ENCODE measurements around the gene RPE65. TPM values are rescaled to one million over a fixed set of nuclear protein-coding genes. Genes with fewer than 3 reads are reported as not detected.

The RPE65 gene
- polyA plus RNA-seq, 4 donors, result 1.7 TPM; not detected in 3

DNA sequence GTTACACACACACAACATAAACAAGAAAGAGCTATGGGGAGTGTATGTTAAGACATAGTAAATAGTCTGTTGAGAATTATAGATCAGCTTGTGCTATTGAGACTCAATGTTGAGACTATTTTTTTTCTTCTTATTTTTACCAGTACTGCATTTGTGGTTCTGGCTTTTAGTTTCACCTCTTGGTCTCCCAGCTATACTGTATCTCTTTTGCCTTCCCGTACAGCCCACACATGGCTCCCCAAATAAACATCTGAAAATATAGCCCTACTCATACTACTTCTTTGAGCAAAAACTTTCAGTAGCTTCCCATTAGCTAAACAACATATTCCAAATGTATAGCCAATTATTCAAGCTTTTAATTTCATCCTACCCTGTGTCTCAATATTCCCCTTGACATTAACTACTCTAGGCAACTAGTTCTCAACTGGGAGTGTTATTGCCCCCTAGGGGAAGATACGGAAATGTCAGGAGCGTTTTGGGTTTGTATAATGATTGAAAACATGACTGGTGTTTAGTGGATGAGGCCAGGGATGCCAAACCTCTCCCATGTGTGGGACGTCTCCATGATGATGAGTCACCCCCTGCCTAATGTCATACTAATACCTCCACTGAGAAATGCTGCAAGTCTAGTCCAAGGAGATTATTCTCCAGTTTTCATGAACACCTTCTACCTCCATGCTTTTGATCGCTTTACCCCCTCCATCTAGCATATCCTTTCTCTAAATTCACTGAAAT is 6.8 kb downstream of the RPE65 start:
- H3K4me3 ChIP-seq (ENCODE audit: low read depth in 1 of 3, low read length in 3 of 3), result no peak overlapping the region
- no peaks in the 10 kb centered on the region for H3K36me3 ChIP-seq (ENCODE audit: control insufficient read depth in 3 of 3, insufficient read depth in 2 of 3, low read depth in 1 of 3, low read length in 3 of 3)
- no peaks in the 10 kb centered on the region for H3K9me3 ChIP-seq (ENCODE audit: control insufficient read depth in 2 of 2, insufficient read depth in 1 of 2, low read depth in 1 of 2, low read length in 1 of 2)
- DNase-seq (peak; percentile 9 to 43), FAIRE-seq (no peak)
- 38 to 41% (median 40%) methylated on average over 5 of the region's 5 CpGs for WGBS, 3 donors
- no peaks in the 10 kb centered on the region for H3K27me3 ChIP-seq (ENCODE audit: control insufficient read depth in 3 of 3, insufficient read depth in 3 of 3, low read length in 3 of 3)
- H3K4me1 ChIP-seq (ENCODE audit: control insufficient read depth in 3 of 3, insufficient read depth in 2 of 3, low read depth in 1 of 3, low read length in 2 of 3), result no peaks in the 10 kb centered on the region
- no peak overlapping the region for H3K27ac ChIP-seq (ENCODE audit: low read depth in 1 of 3, low read length in 2 of 3)

DNA sequence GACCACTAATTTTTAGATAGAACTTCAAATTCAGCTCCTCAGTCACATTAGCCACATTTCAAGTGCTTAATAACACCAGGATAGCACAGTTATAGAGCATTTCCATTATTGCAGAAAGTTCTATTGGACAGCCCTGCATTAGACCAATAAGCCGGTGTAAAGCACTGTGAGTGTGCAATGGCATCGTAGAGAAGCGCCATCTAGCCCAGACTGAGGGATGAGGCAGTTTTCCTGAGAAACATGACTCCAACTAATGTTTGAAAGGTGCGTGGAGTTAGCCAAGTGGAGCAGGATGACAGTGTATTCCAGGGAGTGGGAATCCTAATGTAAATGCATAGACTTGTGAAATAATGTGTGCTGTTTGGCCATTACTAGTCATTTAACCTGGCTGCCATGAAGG is 7.7 kb downstream of the RPE65 start:
- Histone ChIP-seq H3K9me3 (ENCODE audit: control insufficient read depth in 2 of 2, insufficient read depth in 1 of 2, low read depth in 1 of 2, low read length in 1 of 2) (no peaks in the 10 kb centered on the region), H3K4me1 (ENCODE audit: control insufficient read depth in 3 of 3, insufficient read depth in 2 of 3, low read depth in 1 of 3, low read length in 2 of 3) (no peaks in the 10 kb centered on the region), H3K27ac (ENCODE audit: low read depth in 1 of 3, low read length in 2 of 3) (no peak overlapping the region), H3K36me3 (ENCODE audit: control insufficient read depth in 3 of 3, insufficient read depth in 2 of 3, low read depth in 1 of 3, low read length in 3 of 3) (no peaks in the 10 kb centered on the region), H3K4me3 (ENCODE audit: low read depth in 1 of 3, low read length in 3 of 3) (no peak overlapping the region), H3K27me3 (ENCODE audit: control insufficient read depth in 3 of 3, insufficient read depth in 3 of 3, low read length in 3 of 3) (no peaks in the 10 kb centered on the region)
- 69 to 81% (median 78%) methylated on average over 4 of the region's 4 CpGs for WGBS, 3 donors
- DNase-seq (no peak), FAIRE-seq (no peak)

DNA sequence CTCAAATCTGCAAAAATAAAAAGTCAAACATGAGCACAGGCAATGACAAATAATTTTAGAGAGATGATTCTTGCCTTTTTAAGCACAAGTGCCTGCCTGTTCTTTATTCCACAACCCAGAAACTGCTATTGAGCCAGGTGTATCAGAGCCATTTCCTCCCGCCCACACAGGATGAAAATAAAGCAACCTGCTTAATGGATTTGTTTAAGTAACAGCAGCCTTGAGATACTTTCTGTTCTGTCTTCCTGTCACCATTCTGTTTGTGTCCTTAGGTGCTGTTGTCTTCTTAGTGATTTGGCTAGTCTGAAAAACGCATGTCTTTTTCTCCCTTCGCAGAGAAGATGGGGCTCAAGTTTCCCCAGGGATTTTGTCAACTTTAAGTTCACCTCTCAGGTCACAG is 11.4 kb downstream of the RPE65 start:
- H3K27ac ChIP-seq (ENCODE audit: low read depth in 1 of 3, low read length in 2 of 3), result no peak overlapping the region
- no peaks in the 10 kb centered on the region for H3K9me3 ChIP-seq (ENCODE audit: control insufficient read depth in 2 of 2, insufficient read depth in 1 of 2, low read depth in 1 of 2, low read length in 1 of 2)
- H3K27me3 ChIP-seq (ENCODE audit: control insufficient read depth in 3 of 3, insufficient read depth in 3 of 3, low read length in 3 of 3), result peaks cover 0 to 2% (median 0%) of the 10 kb centered on the region in 3 donors
- no peak overlapping the region for H3K4me3 ChIP-seq (ENCODE audit: low read depth in 1 of 3, low read length in 3 of 3)
- 34 to 61% (median 39%) methylated on average over 3 of the region's 3 CpGs for WGBS, 3 donors
- no peak for DNase-seq
- no peak for FAIRE-seq
- no peaks in the 10 kb centered on the region for H3K36me3 ChIP-seq (ENCODE audit: control insufficient read depth in 3 of 3, insufficient read depth in 2 of 3, low read depth in 1 of 3, low read length in 3 of 3)
- no peaks in the 10 kb centered on the region for H3K4me1 ChIP-seq (ENCODE audit: control insufficient read depth in 3 of 3, insufficient read depth in 2 of 3, low read depth in 1 of 3, low read length in 2 of 3)

DNA sequence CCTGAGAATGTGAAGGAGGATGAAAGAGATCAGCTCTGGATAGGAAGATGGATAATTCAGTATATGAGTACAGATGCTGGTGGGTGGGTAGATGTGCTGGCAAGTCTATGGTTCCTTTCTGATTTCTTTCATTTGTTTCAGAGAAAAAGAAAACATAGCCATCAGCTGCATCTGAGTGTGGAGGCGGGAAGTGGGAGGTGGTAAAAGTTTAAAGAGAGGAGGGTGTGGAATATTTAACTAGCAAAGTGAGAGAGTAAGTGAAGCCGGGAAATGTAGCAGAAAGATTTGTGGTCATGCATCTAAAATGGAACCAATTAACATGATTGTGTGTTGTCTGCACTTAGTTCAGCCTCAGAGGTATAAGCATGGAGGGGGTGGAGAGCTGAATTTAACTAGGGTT is 16.4 kb downstream of the RPE65 start:
- Histone ChIP-seq H3K4me3 (ENCODE audit: low read depth in 1 of 3, low read length in 3 of 3) (no peak overlapping the region), H3K4me1 (ENCODE audit: control insufficient read depth in 3 of 3, insufficient read depth in 2 of 3, low read depth in 1 of 3, low read length in 2 of 3) (no peaks in the 10 kb centered on the region), H3K9me3 (ENCODE audit: control insufficient read depth in 2 of 2, insufficient read depth in 1 of 2, low read depth in 1 of 2, low read length in 1 of 2) (no peaks in the 10 kb centered on the region), H3K27me3 (ENCODE audit: control insufficient read depth in 3 of 3, insufficient read depth in 3 of 3, low read length in 3 of 3) (peaks cover 0 to 4% (median 0%) of the 10 kb centered on the region in 3 donors), H3K36me3 (ENCODE audit: control insufficient read depth in 3 of 3, insufficient read depth in 2 of 3, low read depth in 1 of 3, low read length in 3 of 3) (no peaks in the 10 kb centered on the region), H3K27ac (ENCODE audit: low read depth in 1 of 3, low read length in 2 of 3) (no peak overlapping the region)
- DNase-seq (no peak), FAIRE-seq (no peak)
- 40 to 67% (median 49%) methylated on average over 2 of the region's 2 CpGs for WGBS, 3 donors

DNA sequence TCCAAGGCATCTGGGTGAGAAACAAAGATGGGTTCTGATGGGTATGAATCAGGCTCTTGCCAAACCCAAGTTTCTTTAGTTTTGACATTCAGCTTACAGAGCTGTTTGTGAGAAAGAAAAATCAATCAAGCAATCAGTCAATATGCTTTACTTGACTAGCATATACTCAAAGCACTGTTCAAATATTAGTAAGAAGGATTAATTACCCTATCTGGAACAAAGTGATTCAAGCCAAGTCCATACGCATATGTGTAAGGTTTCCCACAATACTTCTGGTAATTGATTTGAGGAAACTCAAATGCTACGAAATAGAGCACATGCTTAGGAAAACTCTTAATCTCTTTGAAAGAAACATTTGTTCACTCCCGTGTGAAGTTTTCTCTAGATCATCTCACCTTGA is 18.7 kb downstream of the RPE65 start:
- no peak for FAIRE-seq
- Histone ChIP-seq H3K9me3 (ENCODE audit: control insufficient read depth in 2 of 2, insufficient read depth in 1 of 2, low read depth in 1 of 2, low read length in 1 of 2) (no peaks in the 10 kb centered on the region), H3K4me1 (ENCODE audit: control insufficient read depth in 3 of 3, insufficient read depth in 2 of 3, low read depth in 1 of 3, low read length in 2 of 3) (no peaks in the 10 kb centered on the region), H3K27ac (ENCODE audit: low read depth in 1 of 3, low read length in 2 of 3) (no peak overlapping the region), H3K27me3 (ENCODE audit: control insufficient read depth in 3 of 3, insufficient read depth in 3 of 3, low read length in 3 of 3) (peaks cover 0 to 4% (median 0%) of the 10 kb centered on the region in 3 donors), H3K36me3 (ENCODE audit: control insufficient read depth in 3 of 3, insufficient read depth in 2 of 3, low read depth in 1 of 3, low read length in 3 of 3) (no peaks in the 10 kb centered on the region), H3K4me3 (ENCODE audit: low read depth in 1 of 3, low read length in 3 of 3) (no peak overlapping the region)
- no peak for DNase-seq
- WGBS, 3 donors, result 39 to 71% (median 46%) methylated on average over 3 of the region's 3 CpGs

DNA sequence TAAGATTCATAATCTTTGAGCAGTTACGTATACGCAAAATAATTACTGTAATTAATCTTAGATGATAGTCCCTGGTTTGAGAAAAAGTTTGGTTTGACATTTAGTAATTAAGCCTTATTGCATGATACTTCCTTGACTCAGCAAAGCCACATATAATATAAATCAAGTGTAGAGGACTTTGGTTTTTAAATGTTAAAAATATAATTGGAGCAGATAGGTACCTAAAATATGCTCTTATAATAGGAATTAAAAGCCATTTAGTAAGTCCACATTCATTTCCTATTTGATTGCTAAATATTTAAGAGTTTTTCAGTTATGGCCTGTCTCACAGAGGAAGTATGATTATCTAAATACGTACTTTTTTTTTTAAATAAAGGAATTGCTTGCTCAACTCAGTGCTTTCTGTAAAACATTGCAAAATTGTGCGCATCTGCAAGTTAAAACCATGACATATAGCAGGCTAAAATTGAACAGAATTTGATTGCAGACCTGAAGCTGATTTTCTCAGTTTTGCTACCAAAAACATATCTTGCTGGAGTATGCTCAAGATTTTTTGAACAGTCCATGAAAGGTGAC is 20.4 kb downstream of the RPE65 start:
- FAIRE-seq (no peak), DNase-seq (no peak)
- H3K36me3 ChIP-seq (ENCODE audit: control insufficient read depth in 3 of 3, insufficient read depth in 2 of 3, low read depth in 1 of 3, low read length in 3 of 3), result no peaks in the 10 kb centered on the region
- H3K9me3 ChIP-seq (ENCODE audit: control insufficient read depth in 2 of 2, insufficient read depth in 1 of 2, low read depth in 1 of 2, low read length in 1 of 2), result no peaks in the 10 kb centered on the region
- peaks cover 0 to 2% (median 0%) of the 10 kb centered on the region in 3 donors for H3K27me3 ChIP-seq (ENCODE audit: control insufficient read depth in 3 of 3, insufficient read depth in 3 of 3, low read length in 3 of 3)
- H3K4me1 ChIP-seq (ENCODE audit: control insufficient read depth in 3 of 3, insufficient read depth in 2 of 3, low read depth in 1 of 3, low read length in 2 of 3), result no peaks in the 10 kb centered on the region
- no peak overlapping the region for H3K4me3 ChIP-seq (ENCODE audit: low read depth in 1 of 3, low read length in 3 of 3)
- 86 to 89% (median 89%) methylated on average over 4 of the region's 4 CpGs for WGBS, 3 donors
- H3K27ac ChIP-seq (ENCODE audit: low read depth in 1 of 3, low read length in 2 of 3), result no peak overlapping the region

DNA sequence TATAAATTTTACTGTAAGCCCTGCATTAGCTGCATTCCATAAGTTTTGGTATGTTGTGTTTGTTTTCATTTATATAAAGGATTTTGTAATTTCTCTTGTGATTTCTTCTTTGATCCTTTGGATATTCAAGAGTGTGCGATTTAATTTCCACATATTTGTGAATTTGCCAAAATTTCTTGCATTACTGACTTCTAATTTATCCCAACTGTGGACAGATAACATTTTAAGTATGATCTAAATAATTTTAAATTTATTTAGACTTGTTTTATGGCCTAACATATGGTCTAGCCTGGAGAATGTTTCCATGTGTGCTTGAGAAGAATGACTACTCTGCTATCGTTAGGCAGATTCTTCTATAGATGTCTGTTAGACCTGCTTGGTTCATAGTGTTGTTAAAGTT is 23.2 kb downstream of the RPE65 start:
- no peaks in the 10 kb centered on the region for H3K9me3 ChIP-seq (ENCODE audit: control insufficient read depth in 2 of 2, insufficient read depth in 1 of 2, low read depth in 1 of 2, low read length in 1 of 2)
- H3K4me1 ChIP-seq (ENCODE audit: control insufficient read depth in 3 of 3, insufficient read depth in 2 of 3, low read depth in 1 of 3, low read length in 2 of 3), result no peaks in the 10 kb centered on the region
- FAIRE-seq (no peak), DNase-seq (no peak)
- no peak overlapping the region for H3K4me3 ChIP-seq (ENCODE audit: low read depth in 1 of 3, low read length in 3 of 3)
- no peak overlapping the region for H3K27ac ChIP-seq (ENCODE audit: low read depth in 1 of 3, low read length in 2 of 3)
- peaks cover 0 to 2% (median 0%) of the 10 kb centered on the region in 3 donors for H3K27me3 ChIP-seq (ENCODE audit: control insufficient read depth in 3 of 3, insufficient read depth in 3 of 3, low read length in 3 of 3)
- no peaks in the 10 kb centered on the region for H3K36me3 ChIP-seq (ENCODE audit: control insufficient read depth in 3 of 3, insufficient read depth in 2 of 3, low read depth in 1 of 3, low read length in 3 of 3)
- 78 to 87% (median 85%) methylated on average over 2 of the region's 2 CpGs for WGBS, 3 donors

DNA sequence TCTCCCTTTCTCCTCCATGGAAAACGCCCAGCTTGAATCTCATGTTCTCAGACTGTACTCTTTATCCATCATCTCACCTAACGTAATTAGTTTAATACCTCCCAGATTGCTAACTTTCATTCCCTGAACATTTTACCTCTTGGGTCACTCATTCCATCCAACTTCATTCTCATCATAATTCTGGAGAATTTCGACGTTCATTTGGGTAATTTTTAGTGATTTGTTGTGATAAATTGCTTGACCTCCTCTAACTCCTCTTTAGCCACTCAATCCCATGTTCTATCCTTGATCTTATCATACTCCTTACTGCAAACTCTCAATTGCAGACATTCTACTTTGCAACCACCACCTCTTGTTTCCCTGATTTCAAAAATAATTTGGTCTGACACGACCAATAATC is 28.4 kb downstream of the RPE65 start:
- FAIRE-seq (no peak), DNase-seq (no peak)
- no peaks in the 10 kb centered on the region for H3K27me3 ChIP-seq (ENCODE audit: control insufficient read depth in 3 of 3, insufficient read depth in 3 of 3, low read length in 3 of 3)
- no peaks in the 10 kb centered on the region for H3K4me1 ChIP-seq (ENCODE audit: control insufficient read depth in 3 of 3, insufficient read depth in 2 of 3, low read depth in 1 of 3, low read length in 2 of 3)
- no peaks in the 10 kb centered on the region for H3K9me3 ChIP-seq (ENCODE audit: control insufficient read depth in 2 of 2, insufficient read depth in 1 of 2, low read depth in 1 of 2, low read length in 1 of 2)
- no peak overlapping the region for H3K27ac ChIP-seq (ENCODE audit: low read depth in 1 of 3, low read length in 2 of 3)
- H3K4me3 ChIP-seq (ENCODE audit: low read depth in 1 of 3, low read length in 3 of 3), result no peak overlapping the region
- H3K36me3 ChIP-seq (ENCODE audit: control insufficient read depth in 3 of 3, insufficient read depth in 2 of 3, low read depth in 1 of 3, low read length in 3 of 3), result no peaks in the 10 kb centered on the region
- WGBS, 3 donors, result 77 to 82% (median 82%) methylated on average over 5 of the region's 5 CpGs

DNA sequence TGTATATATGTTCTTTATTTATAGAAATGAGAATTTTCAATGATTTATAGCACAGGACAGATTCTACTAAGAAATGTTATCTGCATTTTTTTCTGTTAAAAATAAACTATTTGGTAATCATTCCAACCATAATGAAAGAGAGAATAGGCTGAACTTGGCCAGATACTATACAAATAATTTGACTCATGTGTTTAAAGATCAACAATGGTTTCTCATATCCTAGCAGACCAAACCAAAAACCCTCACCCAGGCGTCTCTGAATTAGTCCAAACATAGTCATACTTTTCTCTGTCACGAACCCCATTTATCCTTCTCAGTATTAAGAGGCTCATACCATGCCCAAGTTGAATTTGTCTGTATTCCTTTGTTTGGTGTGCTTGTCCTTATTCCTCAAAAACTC is 40.3 kb downstream of the RPE65 start:
- 51 to 60% (median 57%) methylated on average over 2 of the region's 2 CpGs for WGBS, 3 donors
- Histone ChIP-seq H3K27ac (ENCODE audit: low read depth in 1 of 3, low read length in 2 of 3) (no peak overlapping the region), H3K36me3 (ENCODE audit: control insufficient read depth in 3 of 3, insufficient read depth in 2 of 3, low read depth in 1 of 3, low read length in 3 of 3) (no peaks in the 10 kb centered on the region), H3K4me1 (ENCODE audit: control insufficient read depth in 3 of 3, insufficient read depth in 2 of 3, low read depth in 1 of 3, low read length in 2 of 3) (no peaks in the 10 kb centered on the region), H3K9me3 (ENCODE audit: control insufficient read depth in 2 of 2, insufficient read depth in 1 of 2, low read depth in 1 of 2, low read length in 1 of 2) (no peaks in the 10 kb centered on the region), H3K4me3 (ENCODE audit: low read depth in 1 of 3, low read length in 3 of 3) (no peak overlapping the region), H3K27me3 (ENCODE audit: control insufficient read depth in 3 of 3, insufficient read depth in 3 of 3, low read length in 3 of 3) (no peaks in the 10 kb centered on the region)
- no peak for FAIRE-seq
- no peak for DNase-seq
